Measurements from ENCODE around the gene KLF6.

KLF6 gene

GRCh38 chr10:3775696-3776551 is 9.1 kb downstream of the KLF6 start:
- in situ Hi-C loops (cut with HindIII; ENCODE audit: low sequenced_read_pairs) = no loop called here

GRCh38 chr10:3774814-3775695 is 10.0 kb downstream of the KLF6 start:
- in situ Hi-C loops (cut with HindIII; ENCODE audit: low sequenced_read_pairs) = no loop called here

GRCh38 chr10:3774018-3774813 is 10.8 kb downstream of the KLF6 start:
- in situ Hi-C loops (cut with HindIII; ENCODE audit: low sequenced_read_pairs) = no loop called here

- in situ Hi-C loops (cut with HindIII; ENCODE audit: low sequenced_read_pairs) = no loop called here
Observed at GRCh38 chr10:3773460-3774017, 11.5 kb downstream of the KLF6 start.

GRCh38 chr10:3772361-3773171 is 12.4 kb downstream of the KLF6 start:
- in situ Hi-C loops (cut with HindIII; ENCODE audit: low sequenced_read_pairs) = no loop called here

GRCh38 chr10:3770611-3771110 is 14.3 kb downstream of the KLF6 start:
- in situ Hi-C loops (cut with HindIII; ENCODE audit: low sequenced_read_pairs) = no loop called here

GRCh38 chr10:3769556-3769955 is 15.5 kb downstream of the KLF6 start:
- in situ Hi-C loops (cut with HindIII; ENCODE audit: low sequenced_read_pairs) = no loop called here

- in situ Hi-C loops (cut with HindIII; ENCODE audit: low sequenced_read_pairs) = no loop called here
Observed at GRCh38 chr10:3766046-3766756, 18.8 kb downstream of the KLF6 start.

GRCh38 chr10:3765146-3765545 is 19.9 kb downstream of the KLF6 start:
- in situ Hi-C loops (cut with HindIII; ENCODE audit: low sequenced_read_pairs) = no loop called here

GRCh38 chr10:3764626-3765112 is 20.3 kb downstream of the KLF6 start:
- in situ Hi-C loops (cut with HindIII; ENCODE audit: low sequenced_read_pairs) = no loop called here

- in situ Hi-C loops (cut with HindIII; ENCODE audit: low sequenced_read_pairs) = no loop called here
Observed at GRCh38 chr10:3763852-3764625, 21.0 kb downstream of the KLF6 start.

- in situ Hi-C loops (cut with HindIII; ENCODE audit: low sequenced_read_pairs) = no loop called here
Observed at GRCh38 chr10:3763035-3763456, 22.0 kb downstream of the KLF6 start.

- in situ Hi-C loops (cut with HindIII; ENCODE audit: low sequenced_read_pairs) = no loop called here
Observed at GRCh38 chr10:3762309-3762708, 22.7 kb downstream of the KLF6 start.

GRCh38 chr10:3761904-3762303 is 23.1 kb downstream of the KLF6 start:
- in situ Hi-C loops (cut with HindIII; ENCODE audit: low sequenced_read_pairs) = no loop called here

- in situ Hi-C loops (cut with HindIII; ENCODE audit: low sequenced_read_pairs) = no loop called here
Observed at GRCh38 chr10:3761021-3761686, 23.9 kb downstream of the KLF6 start.

GRCh38 chr10:3760083-3760482 is 24.9 kb downstream of the KLF6 start:
- in situ Hi-C loops (cut with HindIII; ENCODE audit: low sequenced_read_pairs) = no loop called here

GRCh38 chr10:3759397-3759796 is 25.6 kb downstream of the KLF6 start:
- in situ Hi-C loops (cut with HindIII; ENCODE audit: low sequenced_read_pairs) = no loop called here

Measured in DLD1 (cell line).